HG03565 (cell line): Measurements from ENCODE around the gene FCAMR.
"Not testable (repeated sequence)": the region's sequence is repeated elsewhere in the genome, so short reads cannot be mapped to it uniquely, and the experiment has no call there.

Experiments used
- ATAC-seq: cut with Tn5 transposase; IDR thresholded peaks from one replicate; pipeline ENCODE4 v1.9.1; 2021; ENCODE audit warnings: mild to moderate bottlenecking, moderate library complexity; ENCODE audit not compliant: unreplicated experiment

FCAMR gene

DNA sequence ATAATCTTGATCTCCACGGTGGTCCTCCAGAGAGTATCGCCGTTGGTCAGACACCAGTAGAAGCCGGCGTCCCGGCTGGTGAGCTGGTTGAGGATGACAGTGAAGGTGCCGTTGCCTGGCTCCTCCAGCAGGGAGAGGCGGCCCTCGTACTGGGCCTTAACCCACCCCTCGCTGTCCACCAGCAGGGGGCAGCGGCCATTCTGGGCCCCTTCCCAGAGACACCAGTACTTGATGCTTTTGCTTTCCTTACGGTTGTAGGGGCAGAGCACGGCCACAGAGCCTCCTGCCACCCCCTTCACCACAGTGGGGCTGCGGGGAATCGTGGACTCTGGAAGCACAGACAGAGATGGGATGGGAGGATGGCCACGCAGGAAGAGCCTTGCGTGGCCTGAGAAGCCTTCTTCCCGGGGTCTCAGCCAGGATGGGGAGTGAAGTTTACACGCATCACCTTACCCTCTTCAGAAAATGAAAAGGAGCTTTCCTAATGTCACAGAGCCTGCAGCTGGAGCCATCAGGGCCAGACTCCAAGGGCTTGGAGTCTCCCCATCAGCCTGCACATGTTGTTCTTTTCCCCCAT lies 34.7 kb downstream of the FCAMR start:
- no peak for ATAC-seq

GRCh38 chr1:206933333-206933945 lies 36.8 kb downstream of the FCAMR start:
- no peak for ATAC-seq

- ATAC-seq, result no peak
Measured at GRCh38 chr1:206932177-206932576, 38.1 kb downstream of the FCAMR start.

GRCh38 chr1:206931709-206932108 lies 38.6 kb downstream of the FCAMR start:
- ATAC-seq, result no peak

- ATAC-seq, result peak; percentile 61
Measured at GRCh38 chr1:206930210-206930798, 40.0 kb downstream of the FCAMR start.

DNA sequence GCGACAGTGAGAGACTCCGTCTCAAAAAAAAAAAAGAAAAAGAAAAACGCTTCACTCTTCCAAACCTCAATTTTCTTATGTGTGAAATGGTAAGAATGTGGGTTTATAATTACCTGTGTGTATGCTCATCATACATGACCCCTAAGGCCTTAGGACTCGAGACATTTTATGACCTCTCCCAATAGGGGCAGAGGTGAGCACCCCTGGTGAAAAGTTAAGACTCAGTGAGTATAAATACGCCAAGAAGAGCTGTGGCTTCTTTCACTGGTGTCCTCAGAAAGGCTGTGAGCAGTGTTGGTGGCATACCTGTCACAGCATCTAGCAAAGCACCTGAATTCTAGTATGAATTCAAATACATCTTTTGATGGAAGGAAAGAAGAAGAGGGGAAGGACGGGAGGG lies 40.7 kb downstream of the FCAMR start:
- no peak for ATAC-seq

GRCh38 chr1:206926286-206926685 lies 44.0 kb downstream of the FCAMR start:
- no peak for ATAC-seq

- peak; percentile 61 for ATAC-seq
Measured at GRCh38 chr1:206925106-206925736, 45.0 kb downstream of the FCAMR start.

DNA sequence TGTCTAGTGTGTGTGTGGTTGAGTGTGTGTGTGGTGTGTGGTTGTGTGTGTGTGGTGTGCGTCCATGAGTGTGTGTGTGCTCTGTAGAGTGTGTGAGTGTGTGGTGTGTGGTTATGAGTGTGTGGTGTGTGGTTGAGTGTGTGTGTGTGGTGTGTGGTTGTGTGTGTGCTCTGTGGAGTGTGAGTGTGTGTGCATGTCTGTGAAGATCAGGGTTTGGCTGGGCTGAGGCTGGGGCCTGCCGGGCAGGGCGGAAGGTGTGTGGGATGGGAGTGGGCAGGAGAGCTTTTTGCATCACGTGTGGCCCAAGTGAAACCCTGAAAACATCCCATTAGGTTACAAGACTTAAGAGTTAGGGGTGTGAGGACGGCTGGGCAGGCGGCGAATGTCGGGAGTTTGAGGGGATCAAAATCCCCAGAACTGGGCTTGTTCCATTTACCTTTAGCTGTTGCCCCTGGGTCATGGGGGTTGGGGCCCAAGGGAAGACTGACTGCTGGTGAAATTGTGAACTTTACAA lies 45.6 kb downstream of the FCAMR start:
- no peak for ATAC-seq

DNA sequence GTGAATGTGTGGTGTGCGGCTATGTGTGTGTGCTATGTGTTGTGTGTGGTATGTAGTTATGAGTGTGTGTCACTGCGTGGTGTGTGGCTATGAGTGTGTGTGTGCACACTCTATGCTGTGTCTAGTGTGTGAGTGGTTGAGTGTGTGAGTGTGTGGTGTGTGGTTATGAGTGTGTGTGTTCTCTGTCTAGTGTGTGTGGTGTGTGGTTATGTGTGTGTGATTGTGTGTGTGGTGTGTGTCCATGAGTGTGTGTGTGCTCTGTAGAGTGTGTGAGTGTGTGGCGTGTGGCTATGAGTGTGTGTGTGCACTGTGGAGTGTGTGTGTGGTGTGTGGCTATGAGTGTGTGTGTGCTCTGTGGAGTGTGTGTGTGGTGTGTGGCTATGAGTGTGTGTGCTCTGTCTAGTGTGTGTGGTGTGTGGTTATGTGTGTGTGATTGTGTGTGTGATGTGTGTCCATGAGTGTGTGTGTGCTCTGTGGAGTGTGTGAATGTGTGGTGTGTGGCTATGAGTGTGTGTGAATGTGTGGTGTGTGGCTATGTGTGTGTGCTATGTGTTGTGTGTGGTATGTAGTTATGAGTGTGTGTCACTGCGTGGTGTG lies 46.2 kb downstream of the FCAMR start:
- not testable (repeated sequence) for ATAC-seq

GRCh38 chr1:206923009-206923960 lies 47.0 kb downstream of the FCAMR start:
- peak; percentile 34 for ATAC-seq

- no peak for ATAC-seq
Measured at GRCh38 chr1:206922524-206922923, 47.7 kb downstream of the FCAMR start.

GRCh38 chr1:206921772-206922265 lies 48.4 kb downstream of the FCAMR start, which contains the start of gene FCMR:
FCMR (minus strand) TSS chr1:206921941; CDS start chr1:206921854, 87 bp downstream.
- ATAC-seq, result no peak

DNA sequence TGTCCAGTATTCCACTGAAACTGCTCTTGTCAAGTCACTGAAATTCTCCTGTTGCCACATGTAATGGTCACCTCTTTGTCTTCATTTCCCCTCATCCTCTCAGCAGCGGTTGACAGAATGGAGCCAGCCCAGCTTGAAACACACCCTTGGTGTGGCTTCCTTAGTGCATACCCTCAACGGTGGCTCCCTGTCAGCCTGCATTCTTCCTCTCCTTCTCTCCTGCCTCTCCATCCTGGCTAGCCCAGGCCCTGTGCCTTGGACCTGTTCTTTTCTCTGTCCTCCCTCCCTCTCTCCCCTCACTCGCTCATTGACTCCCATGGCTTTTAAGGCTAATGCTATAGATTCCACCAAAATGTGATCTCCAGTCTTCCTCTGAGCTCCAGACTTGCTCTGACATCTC lies 52.2 kb downstream of the FCAMR start:
- ATAC-seq, result no peak

DNA sequence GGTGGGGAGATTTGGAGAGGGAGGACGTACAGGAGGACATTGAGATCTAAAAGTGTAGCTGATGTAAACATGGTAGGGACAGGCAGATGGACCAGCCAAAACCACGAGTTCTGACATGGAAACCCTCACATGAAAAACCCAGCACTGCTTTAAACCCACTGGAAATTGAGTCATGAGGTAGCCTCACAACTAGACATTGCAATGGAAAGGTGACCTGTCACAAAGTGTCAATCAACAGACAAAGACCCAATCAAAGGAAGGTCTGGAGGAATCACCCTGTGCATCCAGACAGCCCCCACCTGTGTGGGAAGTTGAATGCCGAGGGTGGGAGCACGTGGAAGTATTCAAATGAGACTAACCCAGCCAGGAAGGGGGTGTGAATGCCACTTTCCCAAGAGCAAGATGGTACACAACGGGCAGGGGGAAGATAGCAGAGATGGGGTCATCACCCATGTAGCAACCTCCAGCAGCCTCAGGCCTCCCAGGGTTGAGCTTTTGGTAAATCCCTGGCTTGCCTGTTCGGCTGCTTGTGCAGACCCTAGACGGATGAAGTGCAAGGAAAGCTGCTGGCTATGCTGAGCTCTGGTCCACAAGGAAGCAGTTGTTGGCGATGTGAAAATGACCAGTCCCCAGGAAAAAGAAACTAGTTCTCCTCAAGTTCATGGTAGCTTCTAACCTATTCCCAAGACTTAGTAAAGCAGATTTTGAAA lies 54.1 kb downstream of the FCAMR start:
- ATAC-seq, result no peak

DNA sequence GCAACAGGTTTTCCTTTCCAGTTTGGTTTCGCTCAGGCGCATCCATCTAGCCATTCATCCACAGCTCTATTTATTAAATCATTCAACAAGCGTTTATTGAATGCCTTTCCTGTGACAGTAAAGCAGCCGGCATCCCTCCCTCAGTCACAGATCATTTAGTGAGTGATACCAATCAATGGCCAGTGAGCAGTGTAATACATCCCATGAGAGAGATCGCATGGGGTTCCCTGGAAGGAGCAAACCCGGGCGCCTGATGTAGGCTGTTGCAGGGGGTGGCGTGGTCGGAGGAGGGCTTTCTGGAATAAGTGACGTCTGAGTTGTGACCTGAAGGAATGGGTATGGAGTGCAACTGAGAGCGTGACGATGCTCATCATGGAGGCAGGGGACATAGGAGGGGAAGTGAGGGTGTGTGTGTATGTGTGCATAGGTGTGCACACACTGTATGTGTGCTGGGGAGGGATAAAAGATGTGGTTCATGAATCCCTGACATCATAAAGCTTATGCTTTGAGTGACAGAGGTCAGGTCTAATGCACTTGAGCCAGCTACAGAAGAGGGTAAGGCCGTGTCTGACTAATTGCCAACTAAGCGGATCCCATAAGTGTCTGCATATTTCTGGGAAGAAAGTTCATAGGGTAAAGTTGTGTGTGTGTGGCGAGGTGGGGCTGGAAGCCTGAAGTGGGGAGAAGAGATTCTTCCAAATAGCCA lies 55.1 kb downstream of the FCAMR start:
- ATAC-seq, result no peak

DNA sequence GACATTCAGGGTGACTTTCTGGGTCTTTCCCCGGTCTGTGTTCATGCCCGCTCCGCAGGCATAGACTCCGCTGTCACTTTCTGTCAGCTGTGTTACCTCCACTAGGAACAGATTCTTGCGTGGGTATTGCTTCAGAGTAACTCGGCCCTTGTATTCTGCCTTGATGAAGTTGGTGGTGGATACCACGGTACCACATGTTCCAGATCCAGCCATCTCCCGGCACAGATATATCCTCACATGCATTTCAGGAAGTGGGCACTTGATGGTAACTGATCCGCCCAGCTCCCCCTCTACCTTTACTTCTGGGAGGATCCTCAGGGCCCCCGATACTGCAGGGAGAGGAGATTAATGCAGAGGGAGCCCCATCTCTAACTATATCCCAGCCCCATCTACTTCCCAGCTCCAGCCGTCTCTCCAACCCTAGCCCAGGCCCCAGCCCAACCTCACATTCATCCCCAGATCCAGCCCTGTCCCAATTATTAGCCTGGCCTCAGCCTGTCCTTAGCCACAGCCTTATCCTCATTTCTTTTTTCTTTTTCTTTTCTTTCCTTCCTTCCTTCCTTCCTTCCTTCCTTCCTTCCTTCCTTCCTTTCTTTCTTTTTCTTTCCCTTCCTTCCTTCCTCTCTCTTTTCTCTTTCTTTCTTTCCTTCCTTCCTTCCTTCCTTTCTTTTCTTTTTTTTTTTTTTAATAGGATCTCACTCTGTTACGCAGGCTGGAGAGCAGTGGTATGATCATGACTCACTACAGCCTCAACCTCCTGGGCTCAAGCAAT lies 56.3 kb downstream of the FCAMR start:
- no peak for ATAC-seq

- ATAC-seq, result no peak
Measured at GRCh38 chr1:206912445-206913095, 57.7 kb downstream of the FCAMR start.
